ENCODE results near the gene EDDM3A.
"Not testable (repeated sequence)": the region's sequence is repeated elsewhere in the genome, so short reads cannot be mapped to it uniquely, and the experiment has no call there.

EDDM3A gene

GRCh38 chr14:20733684-20734429 lies 11.8 kb upstream of the EDDM3A start:
- DNase-seq, result peak; percentile 61

DNA sequence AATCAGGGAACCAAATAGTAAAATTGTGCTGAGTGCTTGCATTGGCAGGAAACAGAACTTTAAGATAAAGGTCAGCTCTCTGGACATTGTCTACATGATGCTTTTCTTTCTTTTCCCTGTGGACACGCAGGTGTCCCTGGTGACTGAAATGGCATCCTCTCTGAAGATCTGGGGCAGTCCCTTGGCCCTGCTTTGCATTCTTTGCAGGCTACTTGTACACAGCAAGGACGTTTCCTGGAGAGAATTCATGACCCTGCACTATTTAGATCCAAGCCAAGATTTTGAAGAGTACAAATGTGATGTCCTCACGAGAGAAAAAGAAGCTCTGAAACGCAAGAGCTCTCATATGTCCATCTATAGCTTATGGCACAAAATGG lies 11.3 kb upstream of the EDDM3A start:
- peak; percentile 5 for DNase-seq

DNA sequence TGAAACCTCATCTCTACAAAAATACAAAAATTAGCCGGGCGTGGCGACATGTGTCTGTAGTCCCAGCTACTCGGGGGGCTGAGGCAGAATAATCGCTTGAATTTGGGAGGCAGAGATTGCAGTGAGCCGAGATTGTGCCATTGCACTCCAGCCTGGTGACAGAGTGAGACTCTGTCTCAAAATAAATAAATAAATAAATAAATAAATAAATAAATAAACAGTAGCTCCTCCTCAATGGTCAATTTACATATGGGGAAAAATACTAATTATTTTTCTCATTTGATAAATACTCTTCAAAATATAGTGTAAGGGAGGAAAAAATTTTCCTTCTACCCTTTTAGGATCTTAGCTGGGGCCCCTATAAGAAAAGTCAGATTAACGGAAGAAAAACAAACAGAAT lies 7.4 kb upstream of the EDDM3A start:
- not testable (repeated sequence) for DNase-seq

DNA sequence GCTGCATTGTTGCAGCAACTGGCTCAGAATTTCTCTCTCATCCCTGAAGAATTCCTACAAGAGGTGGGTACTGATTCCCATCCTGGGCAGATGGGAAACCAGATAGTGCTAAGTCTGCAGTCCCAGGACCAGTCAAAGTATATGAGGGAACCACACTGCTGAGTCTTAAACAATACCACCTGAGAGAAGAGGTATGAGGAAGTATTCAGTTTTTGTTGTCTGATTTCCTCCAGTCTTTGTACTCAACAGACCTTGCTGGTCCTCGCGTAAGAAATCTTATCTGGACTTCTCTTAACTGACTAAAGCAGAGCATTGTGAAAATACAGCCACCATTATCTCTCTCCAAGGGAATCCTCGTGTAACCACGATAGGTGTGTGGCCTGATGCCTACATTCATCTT lies 3.6 kb upstream of the EDDM3A start:
- no peak for DNase-seq

DNA sequence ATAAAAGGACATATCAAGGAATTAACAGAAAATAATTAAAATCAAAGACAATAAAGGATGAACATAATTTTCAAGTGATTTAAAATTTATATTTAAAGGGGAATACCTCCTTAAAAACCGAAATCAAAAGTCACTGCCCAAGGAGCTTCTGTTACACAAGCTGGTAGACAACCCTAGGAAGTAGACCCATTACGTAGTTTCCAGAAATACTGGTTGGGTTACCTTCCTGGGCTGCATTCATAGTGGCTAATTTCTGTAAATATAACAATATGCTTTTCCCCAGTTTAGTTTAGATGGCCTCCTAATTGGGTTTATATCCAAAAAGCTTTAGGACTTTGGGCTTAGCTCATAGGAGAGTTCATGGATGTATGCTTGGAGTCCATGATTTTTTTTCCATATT lies 2.1 kb upstream of the EDDM3A start:
- no peak for DNase-seq

DNA sequence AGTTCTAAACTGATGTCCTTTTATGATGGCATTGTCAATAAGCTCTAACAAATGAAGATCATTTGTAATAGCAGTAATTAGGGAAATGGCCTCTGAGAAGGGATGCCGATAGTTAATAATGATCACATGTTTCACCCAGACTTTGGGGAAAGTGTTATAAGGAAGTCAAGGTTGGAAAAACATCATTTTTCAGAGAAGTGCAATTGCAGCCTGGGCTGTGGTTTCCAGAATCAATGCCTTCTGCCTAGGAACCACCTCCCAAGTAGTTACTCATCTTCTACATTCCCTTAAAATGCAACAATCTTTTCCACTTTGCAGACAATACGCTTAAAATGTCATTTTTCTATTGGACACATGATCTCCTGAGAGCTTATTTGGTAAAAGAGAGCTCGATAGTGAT lies 879 bp downstream of the EDDM3A start:
- no peak for DNase-seq

DNA sequence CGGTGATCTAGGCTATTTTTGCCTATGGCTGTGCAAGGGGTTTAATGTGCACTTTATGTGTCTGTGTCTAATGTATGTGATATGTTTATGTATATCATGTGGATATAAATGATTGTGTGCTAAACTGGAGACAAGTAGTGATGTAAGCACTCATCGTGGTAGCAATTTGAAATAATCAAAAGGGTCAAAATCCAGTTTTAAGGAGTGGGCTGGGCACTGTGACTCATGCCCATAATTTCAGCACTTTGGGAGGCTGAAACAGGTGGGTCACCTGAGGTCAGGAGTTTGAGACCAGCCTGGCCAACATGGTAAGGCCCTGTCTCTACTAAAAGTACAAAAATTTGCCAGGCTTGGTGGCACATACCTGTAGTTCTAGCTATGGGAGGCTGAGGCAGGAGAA lies 2.8 kb downstream of the EDDM3A start:
- DNase-seq, result no peak

DNA sequence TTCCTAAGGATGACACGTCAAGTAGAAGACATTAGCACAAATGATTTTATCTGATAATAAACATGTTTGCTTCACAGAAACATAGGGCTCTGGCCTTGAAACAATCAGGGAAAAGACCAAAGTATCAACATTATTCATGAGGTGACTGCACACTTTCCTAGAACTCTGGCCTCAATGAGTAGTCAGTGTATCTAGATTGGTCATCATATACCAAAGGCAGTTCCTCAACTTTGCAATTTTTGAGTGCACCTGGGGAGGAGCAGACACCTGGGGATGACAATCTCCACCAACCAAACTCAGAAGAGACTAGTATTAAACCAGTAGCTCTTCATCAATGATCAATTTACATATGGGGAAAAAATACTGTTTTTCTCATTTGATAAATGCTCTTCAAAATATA lies 4.5 kb downstream of the EDDM3A start:
- DNase-seq, result no peak

- DNase-seq, result no peak
Observed at GRCh38 chr14:20751963-20752562, 6.4 kb downstream of the EDDM3A start.

DNA sequence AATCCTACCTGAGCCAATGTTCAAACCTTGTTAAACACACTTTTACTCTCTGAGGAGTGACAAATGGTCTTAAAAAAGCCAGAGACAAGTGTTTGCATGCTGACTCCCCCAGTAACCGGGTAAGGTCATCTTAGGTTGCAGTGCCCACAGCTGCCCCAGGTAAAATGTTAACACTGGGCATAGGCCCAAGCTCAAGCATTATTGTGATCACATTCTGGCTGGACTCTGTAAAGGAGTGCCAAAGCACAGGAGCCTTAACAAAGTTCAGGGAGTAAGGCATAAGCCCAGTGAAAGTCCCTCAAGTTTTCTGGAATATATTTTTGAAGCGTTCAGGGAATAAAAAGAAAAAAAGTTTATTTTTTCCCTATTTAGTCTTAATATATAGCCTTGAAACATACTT lies 8.6 kb downstream of the EDDM3A start:
- no peak for DNase-seq

- DNase-seq, result no peak
Observed at GRCh38 chr14:20755037-20755436, 9.3 kb downstream of the EDDM3A start.

- DNase-seq, result no peak
Observed at GRCh38 chr14:20757965-20758364, 12.3 kb downstream of the EDDM3A start.

DNA sequence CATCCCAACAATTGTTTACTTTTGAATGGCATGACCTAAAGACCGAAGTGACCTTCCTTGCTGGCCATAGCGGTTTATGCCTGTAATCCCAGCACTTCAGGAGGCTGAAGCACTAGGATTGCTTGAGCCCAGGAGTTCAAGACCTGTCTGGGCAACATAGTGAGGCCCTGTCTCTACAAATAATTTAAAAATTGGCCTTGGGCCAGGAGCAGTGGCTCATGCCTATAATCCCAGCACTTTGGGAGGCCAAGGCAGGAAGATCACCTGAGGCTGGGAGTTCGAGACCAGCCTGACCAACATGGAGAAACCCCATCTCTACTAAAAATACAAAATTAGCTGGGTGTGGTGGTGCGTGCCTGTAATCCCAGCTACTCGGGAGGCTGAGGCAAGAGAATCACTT lies 13.8 kb downstream of the EDDM3A start:
- DNase-seq, result not testable (repeated sequence)

GRCh38 chr14:20760950-20761349 lies 15.3 kb downstream of the EDDM3A start:
- DNase-seq, result no peak

DNA sequence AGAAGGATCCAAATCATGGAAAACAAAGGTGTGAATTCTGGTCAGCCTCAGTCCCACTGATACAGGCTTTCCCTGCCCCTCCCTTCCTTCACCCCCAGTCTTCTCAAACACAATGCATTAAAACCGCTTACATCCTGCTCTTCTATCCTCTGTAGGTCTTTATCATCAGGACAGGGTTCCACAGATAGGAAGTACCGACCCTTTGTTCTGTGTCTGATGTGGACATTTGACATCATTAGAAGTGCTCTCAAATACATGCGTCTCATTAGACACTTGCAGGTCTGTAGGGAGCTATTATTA lies 22.9 kb downstream of the EDDM3A start:
- no peak for DNase-seq

DNA sequence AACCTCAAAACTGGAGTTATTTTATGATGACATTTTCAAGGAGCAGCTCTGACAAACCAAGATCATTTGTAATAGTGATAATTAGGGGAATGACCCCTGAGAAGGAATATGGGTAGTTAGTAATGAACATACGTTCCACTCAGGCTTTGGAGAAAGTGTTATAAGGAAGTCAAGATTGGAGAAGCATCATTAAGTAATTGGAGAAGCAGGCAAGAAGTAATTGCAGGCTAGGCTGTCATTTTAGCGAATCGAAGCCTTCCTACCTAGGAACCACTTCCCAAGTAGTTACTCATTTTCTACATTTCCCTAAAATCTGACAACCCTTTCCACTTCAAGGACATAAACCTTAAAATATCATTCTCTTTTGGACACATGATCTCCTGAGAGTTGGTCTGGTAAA lies 23.7 kb downstream of the EDDM3A start:
- DNase-seq, result no peak

DNA sequence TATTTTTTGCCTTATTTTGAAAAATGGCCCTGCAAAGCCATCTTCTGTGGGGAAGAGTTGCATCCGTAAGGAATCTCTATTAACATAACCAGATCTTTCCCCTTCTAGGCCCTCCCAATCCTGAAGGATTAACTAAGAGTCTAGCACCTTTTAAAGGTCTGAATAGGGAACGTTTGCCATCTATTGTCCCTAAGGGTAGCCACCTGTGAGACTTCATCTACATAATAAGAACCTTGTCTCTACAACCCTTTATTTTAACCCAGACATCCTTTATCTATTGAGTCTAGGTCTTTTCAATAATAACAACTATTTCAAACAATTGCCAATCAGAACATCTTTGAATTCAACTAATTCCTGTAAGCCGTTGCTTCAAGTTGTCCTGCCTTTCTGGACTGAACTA lies 27.0 kb downstream of the EDDM3A start:
- DNase-seq, result no peak

DNA sequence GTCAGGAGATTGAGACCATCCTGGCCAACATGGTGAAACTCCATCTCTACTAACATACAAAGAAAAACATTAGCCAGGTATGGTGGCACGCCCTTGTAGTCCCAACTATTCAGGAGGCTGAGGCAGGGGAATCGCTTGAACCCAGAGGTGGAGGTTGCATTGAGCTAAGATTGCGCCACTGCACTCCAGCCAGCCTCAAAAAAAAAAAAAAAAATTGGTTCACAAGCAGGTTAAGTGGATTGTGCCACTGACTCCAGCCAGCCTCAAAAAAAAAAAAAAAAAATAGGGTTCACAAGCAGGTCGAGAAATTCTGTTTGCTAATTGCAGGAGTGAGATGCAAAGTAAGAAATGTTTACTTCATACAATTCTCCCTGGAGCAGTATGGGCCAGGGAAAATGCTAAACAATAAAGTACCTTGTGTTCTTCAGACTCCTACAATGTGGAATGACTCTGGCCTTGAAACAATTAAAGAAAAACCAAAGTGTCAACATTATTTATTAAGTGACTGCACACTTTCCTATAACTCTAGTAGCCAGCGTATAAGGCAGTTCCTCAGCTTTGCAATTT lies 28.7 kb downstream of the EDDM3A start:
- no peak for DNase-seq

GRCh38 chr14:20775043-20775442 lies 29.4 kb downstream of the EDDM3A start:
- DNase-seq, result no peak

- no peak for DNase-seq
Observed at GRCh38 chr14:20775901-20776300, 30.2 kb downstream of the EDDM3A start.

GRCh38 chr14:20781803-20782202 lies 36.1 kb downstream of the EDDM3A start:
- no peak for DNase-seq

- DNase-seq, result no peak
Observed at GRCh38 chr14:20782280-20782890, 36.7 kb downstream of the EDDM3A start.

DNA sequence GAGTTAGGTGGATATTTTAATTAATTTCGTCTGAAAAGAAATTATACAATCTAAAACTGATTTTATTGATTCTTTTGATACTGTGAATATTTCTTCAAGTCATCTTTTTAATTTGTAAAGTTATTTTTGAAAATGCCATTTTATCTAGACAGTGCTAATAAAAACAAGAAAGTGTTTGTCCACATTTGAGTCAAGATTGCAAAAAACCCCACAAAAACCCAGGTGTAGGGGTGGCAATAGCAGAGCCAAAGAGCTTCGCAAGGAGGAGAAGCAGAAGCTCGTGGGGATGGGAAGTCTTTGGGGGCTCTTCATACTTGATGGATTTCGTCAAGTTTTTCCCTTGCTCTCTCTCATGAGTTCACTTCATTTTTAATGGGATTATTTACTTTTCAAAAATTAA lies 41.3 kb downstream of the EDDM3A start:
- DNase-seq, result no peak

GRCh38 chr14:20789230-20789813 lies 43.6 kb downstream of the EDDM3A start:
- DNase-seq, result no peak
